Esophagus squamous epithelium (tissue), 4 donors: ENCODE measurements around the gene NAE1.

Experiments
- POLR2A ChIP-seq, 4 donors: fragments of 450-650 bp; IDR thresholded peaks; one replicate each; pipeline ENCODE4 v1.6.1; 2017; ENCODE audit warnings: antibody characterized with exemption in 4 of 4, mild to moderate bottlenecking in 4 of 4, moderate library complexity in 3 of 4
- TF ChIP-seq, protein P1 (sequence below), 6 experiments: fragments of 450-650 bp in 4 of 6; fragments of 200-600 bp in 2 of 6; sonication (generic) in 2 of 6; IDR thresholded peaks; one replicate each; pipeline ENCODE4 v1.5.1; 2016 to 2019; ENCODE audit warnings: antibody characterized with exemption in 6 of 6, mild to moderate bottlenecking in 4 of 6, moderate library complexity in 4 of 6

DNA sequence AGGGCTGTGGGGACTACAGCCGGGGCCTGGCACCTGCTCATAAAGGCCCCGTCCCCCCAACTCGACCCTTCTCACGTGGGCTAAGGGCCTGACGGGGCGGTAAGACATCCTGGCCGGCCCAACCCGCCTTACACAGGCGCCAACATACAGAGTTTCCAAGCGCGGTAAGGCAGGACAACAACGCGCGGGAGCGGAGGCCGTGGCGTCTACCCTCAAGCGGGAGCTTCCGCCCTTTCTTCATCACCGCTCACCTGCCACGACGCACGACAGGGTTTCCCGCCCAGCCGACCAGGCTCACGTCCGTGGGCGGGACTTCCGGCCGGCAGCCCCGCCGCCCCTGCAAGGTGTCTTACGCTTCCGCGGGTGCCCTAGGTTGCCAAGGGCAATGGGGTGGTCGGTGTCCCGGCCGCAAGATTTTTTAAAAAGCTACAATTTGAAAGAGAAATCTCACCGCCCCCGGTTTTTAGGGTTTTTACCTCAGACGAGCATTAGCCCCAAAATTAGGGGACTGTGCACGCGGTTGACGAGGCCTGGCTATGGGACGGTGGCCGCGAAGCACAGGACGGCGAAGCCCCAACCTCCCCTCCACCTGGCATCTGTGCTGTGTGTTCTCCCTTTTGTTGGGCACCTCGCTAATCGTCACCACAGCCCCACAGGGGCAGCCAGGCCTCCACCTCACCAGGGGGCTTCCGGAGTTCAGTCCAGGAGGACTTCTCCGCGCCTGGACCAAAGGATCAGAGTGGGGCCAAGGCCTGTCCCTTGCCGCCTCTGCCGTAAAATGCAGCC is 29.3 kb downstream of the NAE1 start, which contains the start of gene TERB1:
- TF ChIP-seq, protein P1, sequence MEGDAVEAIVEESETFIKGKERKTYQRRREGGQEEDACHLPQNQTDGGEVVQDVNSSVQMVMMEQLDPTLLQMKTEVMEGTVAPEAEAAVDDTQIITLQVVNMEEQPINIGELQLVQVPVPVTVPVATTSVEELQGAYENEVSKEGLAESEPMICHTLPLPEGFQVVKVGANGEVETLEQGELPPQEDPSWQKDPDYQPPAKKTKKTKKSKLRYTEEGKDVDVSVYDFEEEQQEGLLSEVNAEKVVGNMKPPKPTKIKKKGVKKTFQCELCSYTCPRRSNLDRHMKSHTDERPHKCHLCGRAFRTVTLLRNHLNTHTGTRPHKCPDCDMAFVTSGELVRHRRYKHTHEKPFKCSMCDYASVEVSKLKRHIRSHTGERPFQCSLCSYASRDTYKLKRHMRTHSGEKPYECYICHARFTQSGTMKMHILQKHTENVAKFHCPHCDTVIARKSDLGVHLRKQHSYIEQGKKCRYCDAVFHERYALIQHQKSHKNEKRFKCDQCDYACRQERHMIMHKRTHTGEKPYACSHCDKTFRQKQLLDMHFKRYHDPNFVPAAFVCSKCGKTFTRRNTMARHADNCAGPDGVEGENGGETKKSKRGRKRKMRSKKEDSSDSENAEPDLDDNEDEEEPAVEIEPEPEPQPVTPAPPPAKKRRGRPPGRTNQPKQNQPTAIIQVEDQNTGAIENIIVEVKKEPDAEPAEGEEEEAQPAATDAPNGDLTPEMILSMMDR (IDR thresholded peaks at IDR 0.05), result no peak
- TF ChIP-seq POLR2A (IDR thresholded peaks at IDR 0.05), result no peak
